Mesothelial cell of epicardium (in vitro differentiated cells): Measurements from ENCODE around the gene CDH13. TPM values are rescaled to one million over a fixed set of nuclear protein-coding genes. Genes with fewer than 3 reads are reported as not detected.

ENCODE experiments used
- DNase-seq, 2 experiments: peaks; one replicate each; pipeline ENCODE4 v3.0.0; 2021; ENCODE audit warnings: low spot score in 2 of 2; ENCODE audit not compliant: unreplicated experiment in 2 of 2
- H3K27ac Mint-ChIP-seq: 2 replicates; pipeline ENCODE4 v1.8.0; 2021; ENCODE audit warnings: mixed read lengths
- H3K27me3 Mint-ChIP-seq: 2 replicates; pipeline ENCODE4 v1.8.0; 2021; ENCODE audit warnings: low read depth, mixed read lengths
- H3K36me3 Mint-ChIP-seq: 2 replicates; pipeline ENCODE4 v1.8.0; 2021; ENCODE audit warnings: mixed read lengths
- H3K4me1 Mint-ChIP-seq: 2 replicates; pipeline ENCODE4 v1.8.0; 2021; ENCODE audit warnings: mixed read lengths
- H3K4me3 Mint-ChIP-seq: 2 replicates; pipeline ENCODE4 v1.8.0; 2021; ENCODE audit warnings: mild to moderate bottlenecking, moderate library complexity, mixed read lengths
- H3K9me3 Mint-ChIP-seq: 2 replicates; pipeline ENCODE4 v1.8.0; 2021; ENCODE audit warnings: mixed read lengths
- total RNA-seq: library from RNA; stranded (reverse); gene quantifications from 3 replicates; pipeline ENCODE4 v1.2.1, GENCODE V29; 2021
- TF ChIP-seq, protein P1 (sequence below): fragments of 200-600 bp; sonication (generic); IDR thresholded peaks from one replicate; pipeline ENCODE4 v1.5.0; 2021; ENCODE audit warnings: antibody characterized with exemption; ENCODE audit not compliant: unreplicated experiment

The CDH13 gene
- total RNA-seq, 1 donor from 2014 or later = 0.80 TPM

GRCh38 chr16:82865412-82865811 lies 238.6 kb downstream of the CDH13 start:
- H3K27me3 Mint-ChIP-seq = no peaks in the 10 kb centered on the region
- TF ChIP-seq, protein P1, sequence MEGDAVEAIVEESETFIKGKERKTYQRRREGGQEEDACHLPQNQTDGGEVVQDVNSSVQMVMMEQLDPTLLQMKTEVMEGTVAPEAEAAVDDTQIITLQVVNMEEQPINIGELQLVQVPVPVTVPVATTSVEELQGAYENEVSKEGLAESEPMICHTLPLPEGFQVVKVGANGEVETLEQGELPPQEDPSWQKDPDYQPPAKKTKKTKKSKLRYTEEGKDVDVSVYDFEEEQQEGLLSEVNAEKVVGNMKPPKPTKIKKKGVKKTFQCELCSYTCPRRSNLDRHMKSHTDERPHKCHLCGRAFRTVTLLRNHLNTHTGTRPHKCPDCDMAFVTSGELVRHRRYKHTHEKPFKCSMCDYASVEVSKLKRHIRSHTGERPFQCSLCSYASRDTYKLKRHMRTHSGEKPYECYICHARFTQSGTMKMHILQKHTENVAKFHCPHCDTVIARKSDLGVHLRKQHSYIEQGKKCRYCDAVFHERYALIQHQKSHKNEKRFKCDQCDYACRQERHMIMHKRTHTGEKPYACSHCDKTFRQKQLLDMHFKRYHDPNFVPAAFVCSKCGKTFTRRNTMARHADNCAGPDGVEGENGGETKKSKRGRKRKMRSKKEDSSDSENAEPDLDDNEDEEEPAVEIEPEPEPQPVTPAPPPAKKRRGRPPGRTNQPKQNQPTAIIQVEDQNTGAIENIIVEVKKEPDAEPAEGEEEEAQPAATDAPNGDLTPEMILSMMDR = no peak
- no peak for DNase-seq
- no peak overlapping the region for H3K4me3 Mint-ChIP-seq
- no peaks in the 10 kb centered on the region for H3K36me3 Mint-ChIP-seq
- H3K9me3 Mint-ChIP-seq = peaks cover 43% of the 10 kb centered on the region
- no peaks in the 10 kb centered on the region for H3K4me1 Mint-ChIP-seq
- H3K27ac Mint-ChIP-seq = no peak overlapping the region

DNA sequence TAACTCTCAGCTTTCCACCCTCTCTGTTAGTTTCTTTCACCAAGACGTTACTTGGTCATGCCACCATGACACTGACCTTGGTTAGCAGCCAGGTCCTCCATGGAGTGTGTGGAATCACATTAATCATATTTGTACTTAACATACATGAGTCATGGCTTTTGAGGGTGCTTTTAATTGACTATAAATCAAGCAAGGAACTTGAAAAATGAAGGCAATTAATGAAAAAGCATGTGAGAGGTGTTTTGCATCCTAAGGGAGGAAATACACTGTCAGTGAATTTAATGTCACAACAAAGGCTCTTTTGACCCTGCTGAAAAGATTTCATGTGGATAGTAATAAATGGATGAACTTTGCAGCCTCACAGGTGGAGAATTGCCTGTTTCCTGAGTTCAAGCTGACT lies 240.7 kb downstream of the CDH13 start:
- Mint-ChIP-seq H3K36me3 (no peaks in the 10 kb centered on the region), H3K27me3 (no peaks in the 10 kb centered on the region), H3K9me3 (peaks cover 44% of the 10 kb centered on the region), H3K4me3 (no peak overlapping the region), H3K27ac (no peak overlapping the region), H3K4me1 (no peaks in the 10 kb centered on the region)
- TF ChIP-seq, protein P1 = no peak
- DNase-seq = no peak

- H3K36me3 Mint-ChIP-seq = no peaks in the 10 kb centered on the region
- H3K27me3 Mint-ChIP-seq = peaks cover 10% of the 10 kb centered on the region
- DNase-seq = no peak
- H3K27ac Mint-ChIP-seq = no peak overlapping the region
- H3K4me3 Mint-ChIP-seq = no peak overlapping the region
- TF ChIP-seq, protein P1 = no peak
- H3K4me1 Mint-ChIP-seq = no peaks in the 10 kb centered on the region
- peaks cover 11% of the 10 kb centered on the region for H3K9me3 Mint-ChIP-seq
These were observed 247.5 kb downstream of the CDH13 start for GRCh38 chr16:82874271-82874670.

GRCh38 chr16:82874672-82875071 lies 247.9 kb downstream of the CDH13 start:
- H3K4me1 Mint-ChIP-seq = no peaks in the 10 kb centered on the region
- TF ChIP-seq, protein P1 = no peak
- peaks cover 10% of the 10 kb centered on the region for H3K27me3 Mint-ChIP-seq
- H3K36me3 Mint-ChIP-seq = no peaks in the 10 kb centered on the region
- no peak overlapping the region for H3K4me3 Mint-ChIP-seq
- peaks cover 9% of the 10 kb centered on the region for H3K9me3 Mint-ChIP-seq
- no peak overlapping the region for H3K27ac Mint-ChIP-seq
- no peak for DNase-seq

DNA sequence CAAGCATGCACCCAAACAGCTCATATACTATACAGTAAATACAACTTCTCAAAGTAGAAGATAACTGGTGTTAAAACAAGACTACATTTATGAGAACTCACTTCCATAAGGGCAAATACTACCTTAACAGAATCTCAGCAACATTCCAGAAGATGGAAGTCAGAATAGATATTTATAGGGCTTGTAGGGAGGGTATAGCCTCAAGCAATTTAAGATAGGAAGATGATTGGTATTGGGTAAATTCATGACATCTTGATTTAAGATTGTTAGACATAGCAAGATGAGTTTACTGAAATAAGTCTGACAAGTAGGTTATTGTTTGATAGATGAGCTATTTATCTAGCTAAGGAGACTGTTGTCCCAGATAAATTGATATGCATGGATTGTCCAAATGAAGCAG lies 250.2 kb downstream of the CDH13 start:
- no peak overlapping the region for H3K4me3 Mint-ChIP-seq
- no peaks in the 10 kb centered on the region for H3K4me1 Mint-ChIP-seq
- DNase-seq = no peak
- no peaks in the 10 kb centered on the region for H3K9me3 Mint-ChIP-seq
- H3K36me3 Mint-ChIP-seq = no peaks in the 10 kb centered on the region
- peaks cover 10% of the 10 kb centered on the region for H3K27me3 Mint-ChIP-seq
- TF ChIP-seq, protein P1 = no peak
- H3K27ac Mint-ChIP-seq = no peak overlapping the region

GRCh38 chr16:82878466-82878865 lies 251.7 kb downstream of the CDH13 start:
- Mint-ChIP-seq H3K4me3 (no peak overlapping the region), H3K27ac (no peak overlapping the region), H3K9me3 (no peaks in the 10 kb centered on the region), H3K27me3 (peaks cover 12% of the 10 kb centered on the region), H3K4me1 (no peaks in the 10 kb centered on the region), H3K36me3 (no peaks in the 10 kb centered on the region)
- TF ChIP-seq, protein P1 = no peak
- DNase-seq = no peak
